GM12865 (cell line): ENCODE results near the gene TMEM139.

ENCODE experiments used
- DNase-seq: peaks from one replicate; pipeline ENCODE4 v3.0.0; 2010; ENCODE audit warnings: low read depth
- H3K4me3 ChIP-seq: 2 replicates; pipeline ENCODE4 v1.5.1; 2011; ENCODE audit warnings: mild to moderate bottlenecking, low read depth, low read length, control low read depth
- TF ChIP-seq, protein P1 (sequence below): IDR thresholded peaks from 2 replicates; pipeline ENCODE4 v1.5.1; 2011; ENCODE audit warnings: low read length, control low read depth, low read depth, inconsistent platforms; ENCODE audit not compliant: insufficient read depth; ENCODE audit errors: missing control alignments

The TMEM139 gene

DNA sequence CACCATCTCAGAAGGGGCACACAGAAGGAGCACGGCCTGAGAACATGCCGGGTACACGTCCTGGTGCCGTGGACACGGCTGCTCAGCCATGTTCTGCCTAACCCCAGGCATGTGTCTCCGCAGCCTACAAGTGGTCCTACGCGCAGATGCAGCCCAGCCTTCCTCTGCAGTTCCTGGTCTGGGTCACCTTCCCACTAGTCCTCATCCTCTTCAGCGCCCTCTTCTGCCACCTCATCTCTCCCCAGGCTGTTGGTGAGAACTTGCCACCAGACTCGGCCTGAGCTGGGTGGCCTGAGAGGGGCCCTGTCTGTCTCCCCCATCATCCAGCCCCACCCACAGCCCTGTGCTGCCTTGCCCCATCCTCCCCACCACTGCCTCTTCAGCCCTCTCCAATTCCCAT lies 36.5 kb downstream of the TMEM139 start:
- no peak for DNase-seq
- no peak overlapping the region for H3K4me3 ChIP-seq
- TF ChIP-seq, protein P1, sequence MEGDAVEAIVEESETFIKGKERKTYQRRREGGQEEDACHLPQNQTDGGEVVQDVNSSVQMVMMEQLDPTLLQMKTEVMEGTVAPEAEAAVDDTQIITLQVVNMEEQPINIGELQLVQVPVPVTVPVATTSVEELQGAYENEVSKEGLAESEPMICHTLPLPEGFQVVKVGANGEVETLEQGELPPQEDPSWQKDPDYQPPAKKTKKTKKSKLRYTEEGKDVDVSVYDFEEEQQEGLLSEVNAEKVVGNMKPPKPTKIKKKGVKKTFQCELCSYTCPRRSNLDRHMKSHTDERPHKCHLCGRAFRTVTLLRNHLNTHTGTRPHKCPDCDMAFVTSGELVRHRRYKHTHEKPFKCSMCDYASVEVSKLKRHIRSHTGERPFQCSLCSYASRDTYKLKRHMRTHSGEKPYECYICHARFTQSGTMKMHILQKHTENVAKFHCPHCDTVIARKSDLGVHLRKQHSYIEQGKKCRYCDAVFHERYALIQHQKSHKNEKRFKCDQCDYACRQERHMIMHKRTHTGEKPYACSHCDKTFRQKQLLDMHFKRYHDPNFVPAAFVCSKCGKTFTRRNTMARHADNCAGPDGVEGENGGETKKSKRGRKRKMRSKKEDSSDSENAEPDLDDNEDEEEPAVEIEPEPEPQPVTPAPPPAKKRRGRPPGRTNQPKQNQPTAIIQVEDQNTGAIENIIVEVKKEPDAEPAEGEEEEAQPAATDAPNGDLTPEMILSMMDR, result no peak

DNA sequence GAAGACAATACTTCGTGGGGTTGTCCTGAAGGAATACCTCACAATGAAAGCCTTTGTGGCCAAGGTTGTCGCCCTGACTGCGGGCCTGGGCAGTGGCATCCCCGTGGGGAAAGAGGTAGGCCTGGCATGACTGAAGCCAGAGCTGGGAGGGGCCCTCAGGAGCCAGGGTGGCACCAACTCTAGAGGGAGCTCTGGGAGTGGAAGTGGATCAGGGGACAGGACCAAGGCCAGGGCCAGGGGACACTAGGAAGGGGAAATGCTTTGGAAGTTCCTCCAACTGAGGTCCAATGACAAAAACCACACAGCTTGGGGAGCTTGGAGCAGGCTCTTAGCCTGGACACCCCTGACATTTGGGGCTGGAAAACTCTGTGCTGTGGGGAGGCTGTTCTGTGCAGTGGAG lies 37.0 kb downstream of the TMEM139 start:
- no peak overlapping the region for H3K4me3 ChIP-seq
- TF ChIP-seq, protein P1, result no peak
- DNase-seq, result no peak

DNA sequence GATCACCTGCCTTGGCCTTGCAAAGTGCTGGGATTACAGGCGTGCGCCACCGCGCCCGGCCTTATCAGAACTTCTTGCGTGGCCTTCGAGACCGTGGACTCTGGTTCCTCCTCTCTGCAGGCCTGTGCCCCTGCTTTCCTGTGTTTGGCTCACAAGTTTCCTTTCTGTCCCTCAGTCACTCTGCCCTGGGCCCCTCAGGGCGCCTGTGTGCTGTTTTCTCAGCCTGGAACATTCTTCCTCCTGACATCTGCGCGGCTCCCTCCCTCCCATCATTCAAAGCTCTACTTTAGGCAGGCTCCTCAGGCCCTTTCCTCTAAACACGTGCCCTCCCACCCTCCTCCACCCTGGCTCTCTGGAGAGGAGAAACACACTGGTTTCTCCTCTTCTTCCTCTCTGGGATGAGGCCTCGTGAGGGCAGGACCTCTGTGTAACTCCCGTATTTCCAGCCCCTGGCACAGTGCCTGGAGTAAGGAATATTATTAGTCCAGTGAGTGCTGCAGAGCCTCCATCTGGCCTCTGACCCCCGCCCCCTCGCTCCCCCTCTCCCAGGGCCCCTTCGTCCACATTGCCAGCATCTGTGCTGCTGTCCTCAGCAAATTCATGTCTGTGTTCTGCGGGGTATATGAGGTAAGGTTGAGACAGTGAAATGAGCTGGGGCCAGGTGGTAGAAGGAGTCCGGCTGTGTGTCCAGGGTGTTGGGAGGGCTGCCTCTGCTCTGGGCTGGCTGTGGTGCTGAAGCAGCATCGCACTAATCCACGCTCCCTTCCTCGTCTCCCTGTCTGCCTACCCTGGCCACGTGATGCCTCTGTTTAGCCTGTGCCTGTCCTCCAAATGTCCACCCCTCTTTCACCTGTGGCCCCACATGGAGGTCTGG lies 38.2 kb downstream of the TMEM139 start:
- TF ChIP-seq, protein P1, result no peak
- H3K4me3 ChIP-seq, result no peak overlapping the region
- no peak for DNase-seq

DNA sequence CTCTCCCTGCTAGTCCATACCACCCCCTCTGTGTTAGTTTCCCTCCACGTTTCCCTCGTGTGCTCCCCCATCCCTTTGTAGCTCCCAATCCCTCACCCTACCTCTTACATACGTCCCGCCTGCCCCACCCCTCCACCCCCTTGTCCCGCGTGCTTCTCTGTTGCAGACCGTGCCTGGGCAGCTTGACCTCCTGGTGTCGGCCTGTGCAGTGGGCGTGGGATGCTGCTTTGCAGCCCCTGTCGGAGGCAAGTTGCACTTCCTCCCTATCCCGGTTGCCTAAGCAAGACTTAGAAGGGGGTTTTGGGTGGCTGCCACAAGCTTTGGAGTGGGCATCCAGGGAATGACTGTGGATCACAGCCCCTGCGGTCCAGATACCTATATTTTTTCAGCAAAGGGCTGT lies 38.9 kb downstream of the TMEM139 start:
- DNase-seq, result no peak
- no peak overlapping the region for H3K4me3 ChIP-seq
- TF ChIP-seq, protein P1, result no peak

DNA sequence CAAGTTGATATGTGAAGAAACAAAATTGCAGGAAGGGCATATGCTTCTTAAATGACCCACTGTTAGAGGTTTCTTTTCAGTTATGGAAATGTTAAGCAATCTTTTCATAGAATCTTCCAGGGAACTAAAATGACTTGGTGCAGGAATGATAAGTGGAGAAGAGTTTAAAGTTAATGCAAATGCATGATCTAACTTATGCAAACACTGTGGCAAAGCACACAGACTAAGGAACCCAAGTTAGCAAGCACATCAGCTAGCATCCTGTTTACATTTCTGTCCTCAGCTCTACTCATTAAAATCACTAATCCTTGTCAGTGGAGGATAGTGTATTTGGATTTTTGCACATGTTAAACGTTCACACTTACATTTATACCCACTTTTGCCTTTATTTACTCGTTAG lies 40.5 kb downstream of the TMEM139 start:
- TF ChIP-seq, protein P1, result no peak
- no peak overlapping the region for H3K4me3 ChIP-seq
- DNase-seq, result peak; percentile 26

DNA sequence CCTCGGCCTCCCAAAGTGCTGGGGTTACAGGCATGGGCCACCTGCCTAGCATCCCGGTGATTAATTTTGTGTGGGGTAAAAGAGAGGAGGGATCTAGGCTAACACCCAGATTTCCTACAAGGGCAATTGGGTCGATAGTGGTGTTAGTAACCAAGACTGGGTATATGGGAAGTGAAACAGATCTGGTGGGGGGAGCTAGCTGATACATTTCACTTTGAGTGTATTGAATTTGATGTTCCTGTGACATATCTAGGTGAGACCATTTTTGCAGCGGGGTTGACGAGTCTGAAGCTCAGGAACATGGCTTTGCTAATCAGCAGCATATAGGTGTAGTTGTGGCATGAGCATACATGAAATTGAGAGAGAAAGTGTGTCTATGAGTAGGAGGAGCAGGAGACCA lies 43.1 kb downstream of the TMEM139 start:
- peak; percentile 47 for DNase-seq
- H3K4me3 ChIP-seq, result no peak overlapping the region
- TF ChIP-seq, protein P1, result no peak
